Measurements from ENCODE around the gene MAB21L3. TPM values are rescaled to one million over a fixed set of nuclear protein-coding genes. Genes with fewer than 3 reads are reported as not detected.

The MAB21L3 gene
- total RNA-seq, 2 donors from 2014 or later = 0.14 TPM; not detected in 1

DNA sequence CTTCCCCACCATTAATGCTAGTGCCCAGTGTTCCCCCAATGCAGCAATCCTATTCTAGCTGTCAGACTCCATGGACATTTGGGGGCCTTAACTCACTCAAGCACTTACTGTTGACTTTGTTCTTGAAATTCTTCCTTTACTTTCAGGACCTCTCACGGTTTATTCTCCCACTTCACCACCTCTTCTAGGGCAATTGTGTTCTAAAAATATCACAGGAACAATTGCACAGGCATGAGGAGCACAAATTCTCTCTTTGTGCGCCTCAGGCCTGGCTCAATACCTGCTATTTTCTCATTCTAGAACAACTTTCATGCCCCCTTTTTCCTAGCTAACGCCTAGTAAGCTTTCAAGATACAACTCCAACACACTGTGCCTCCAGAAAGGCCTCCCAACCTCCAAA lies 7.3 kb downstream of the MAB21L3 start:
- Mint-ChIP-seq H3K36me3 (ENCODE audit: insufficient read depth in 2 of 2) (no peaks in the 10 kb centered on the region), H3K27ac (no peak overlapping the region), H3K4me3 (no peak overlapping the region), H3K9me3 (no peaks in the 10 kb centered on the region), H3K27me3 (ENCODE audit: low read depth) (peaks cover 17% of the 10 kb centered on the region), H3K4me1 (ENCODE audit: low read depth) (no peaks in the 10 kb centered on the region)
- DNase-seq (no peak), ATAC-seq (replicated peaks in 1 of 2) (no peak)

DNA sequence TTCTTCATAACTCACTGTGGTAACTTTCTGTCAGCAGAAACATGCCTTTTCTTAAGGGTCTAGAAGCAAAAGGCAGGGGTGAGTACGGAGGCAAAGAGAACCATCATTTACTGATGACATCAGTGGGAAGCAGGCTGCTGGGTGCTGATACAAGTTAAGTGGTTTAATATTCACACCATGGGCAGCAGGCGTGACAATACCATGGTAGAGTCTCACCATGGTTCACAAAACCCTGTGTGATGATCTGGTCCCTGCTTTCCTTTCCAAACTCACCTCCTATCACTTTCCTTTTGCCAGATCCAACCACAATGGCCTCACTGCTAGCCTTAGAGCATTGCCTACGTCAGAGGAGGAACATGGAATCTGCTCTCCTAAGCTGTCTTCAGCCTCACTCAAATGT lies 8.7 kb downstream of the MAB21L3 start:
- Mint-ChIP-seq H3K4me3 (no peak overlapping the region), H3K36me3 (ENCODE audit: insufficient read depth in 2 of 2) (no peaks in the 10 kb centered on the region), H3K27ac (no peak overlapping the region), H3K27me3 (ENCODE audit: low read depth) (peaks cover 31% of the 10 kb centered on the region), H3K9me3 (no peaks in the 10 kb centered on the region), H3K4me1 (ENCODE audit: low read depth) (no peaks in the 10 kb centered on the region)
- DNase-seq (no peak), ATAC-seq (replicated peaks in 1 of 2) (no peak)

DNA sequence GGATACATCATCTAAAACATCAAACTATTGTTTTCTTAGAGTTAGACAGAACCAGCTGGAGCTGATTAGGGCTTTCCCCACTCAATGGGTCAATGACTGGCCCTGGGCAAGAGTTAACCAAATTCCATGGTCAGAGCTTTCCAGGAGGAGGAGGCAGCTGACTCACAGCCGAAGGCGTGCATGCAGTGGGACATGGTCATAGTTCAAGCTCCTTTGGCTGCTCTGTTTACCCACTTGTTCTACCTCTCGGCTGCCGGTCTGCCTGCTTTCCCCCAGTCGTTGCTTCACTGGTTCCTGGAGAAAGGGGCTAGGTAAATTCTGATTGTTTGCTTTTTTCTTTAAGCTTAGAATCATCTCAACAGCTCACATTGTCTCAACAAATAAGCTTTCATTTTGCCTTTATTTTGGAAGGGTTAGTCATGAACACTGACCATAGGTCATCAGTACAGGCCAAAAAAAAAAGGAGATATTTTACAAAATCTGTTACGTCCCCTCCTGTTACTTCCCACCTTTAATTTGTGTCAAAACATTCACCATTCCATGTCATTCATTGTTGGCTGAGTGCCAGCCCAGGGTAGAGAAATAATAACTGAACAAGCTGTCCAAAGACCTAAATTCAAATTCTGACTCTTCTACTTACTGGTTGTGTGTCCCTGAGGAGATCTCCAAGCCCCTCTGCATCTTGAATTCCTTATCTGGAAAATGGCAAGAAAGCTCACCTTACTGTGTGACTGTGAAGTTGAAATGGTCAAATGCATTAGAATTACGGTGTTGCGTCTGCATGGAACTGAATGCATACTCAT lies 12.0 kb downstream of the MAB21L3 start:
- no peaks in the 10 kb centered on the region for H3K36me3 Mint-ChIP-seq (ENCODE audit: insufficient read depth in 2 of 2)
- H3K27me3 Mint-ChIP-seq (ENCODE audit: low read depth) = peaks cover 36% of the 10 kb centered on the region
- H3K27ac Mint-ChIP-seq = no peak overlapping the region
- no peaks in the 10 kb centered on the region for H3K9me3 Mint-ChIP-seq
- H3K4me3 Mint-ChIP-seq = no peak overlapping the region
- no peak for ATAC-seq (replicated peaks in 1 of 2)
- peaks cover 27% of the 10 kb centered on the region for H3K4me1 Mint-ChIP-seq (ENCODE audit: low read depth)
- no peak for DNase-seq

DNA sequence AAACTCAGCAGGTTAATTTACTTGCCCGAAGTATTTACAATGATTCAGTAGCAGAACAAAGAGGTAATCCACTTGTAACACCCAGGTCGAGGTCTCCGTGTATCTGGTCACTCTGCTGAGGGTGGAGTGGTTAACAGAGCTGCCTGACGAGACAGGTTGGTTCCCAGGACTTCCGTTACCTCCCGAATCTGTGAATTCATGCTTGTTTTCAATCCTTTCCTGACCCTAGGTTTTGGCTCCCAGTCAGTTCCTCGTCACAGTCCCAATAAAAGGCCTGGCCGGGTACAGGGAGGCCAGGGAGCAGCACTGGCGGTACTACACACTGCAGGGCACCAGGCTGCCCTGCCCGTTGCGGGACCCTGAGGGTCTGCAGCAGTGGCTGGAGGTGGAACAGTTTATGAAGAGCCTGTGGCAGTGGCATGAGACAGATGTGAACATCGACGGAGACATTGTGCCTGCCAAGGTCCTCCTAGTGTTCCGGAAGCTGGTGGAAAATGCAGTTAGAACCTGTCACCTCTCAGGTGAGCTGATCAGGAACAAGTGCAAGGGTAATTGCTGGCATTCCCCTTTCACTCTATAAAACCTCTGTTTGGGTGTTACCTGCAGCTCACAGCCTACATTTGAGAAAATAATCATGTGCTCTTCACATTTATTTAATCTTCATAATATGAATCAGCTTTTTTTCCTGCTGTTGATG lies 12.8 kb downstream of the MAB21L3 start:
- Mint-ChIP-seq H3K27me3 (ENCODE audit: low read depth) (peaks cover 36% of the 10 kb centered on the region), H3K4me3 (no peak overlapping the region), H3K4me1 (ENCODE audit: low read depth) (peaks cover 36% of the 10 kb centered on the region), H3K27ac (no peak overlapping the region), H3K9me3 (no peaks in the 10 kb centered on the region), H3K36me3 (ENCODE audit: insufficient read depth in 2 of 2) (no peaks in the 10 kb centered on the region)
- DNase-seq = no peak
- ATAC-seq (replicated peaks in 1 of 2) = no peak

DNA sequence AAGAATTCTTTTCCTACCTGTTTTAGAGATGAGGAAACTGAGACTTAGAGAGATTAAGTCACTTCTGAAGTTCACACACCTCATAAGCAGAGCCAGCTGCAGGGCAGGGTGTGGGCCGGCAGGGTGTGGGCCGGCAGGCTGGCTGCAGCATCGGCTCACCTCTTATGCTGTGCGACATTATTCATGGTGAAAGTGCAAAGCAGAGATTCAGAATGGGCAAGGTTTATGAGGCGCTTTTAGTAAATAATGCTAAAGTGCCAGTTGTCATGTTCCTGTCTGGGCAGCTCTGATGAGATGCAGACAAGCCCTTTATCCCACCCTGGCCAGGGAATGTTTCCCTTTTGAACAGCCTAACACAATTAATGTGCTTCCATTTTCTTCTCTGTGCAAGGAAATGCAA lies 14.6 kb downstream of the MAB21L3 start:
- Mint-ChIP-seq H3K36me3 (ENCODE audit: insufficient read depth in 2 of 2) (no peaks in the 10 kb centered on the region), H3K9me3 (no peaks in the 10 kb centered on the region), H3K27me3 (ENCODE audit: low read depth) (peaks cover 45% of the 10 kb centered on the region), H3K4me3 (peak overlapping the region; percentile 67 to 81), H3K27ac (peak overlapping the region; percentile 21), H3K4me1 (ENCODE audit: low read depth) (peaks cover 46% of the 10 kb centered on the region)
- DNase-seq (no peak), ATAC-seq (replicated peaks in 1 of 2) (no peak)

DNA sequence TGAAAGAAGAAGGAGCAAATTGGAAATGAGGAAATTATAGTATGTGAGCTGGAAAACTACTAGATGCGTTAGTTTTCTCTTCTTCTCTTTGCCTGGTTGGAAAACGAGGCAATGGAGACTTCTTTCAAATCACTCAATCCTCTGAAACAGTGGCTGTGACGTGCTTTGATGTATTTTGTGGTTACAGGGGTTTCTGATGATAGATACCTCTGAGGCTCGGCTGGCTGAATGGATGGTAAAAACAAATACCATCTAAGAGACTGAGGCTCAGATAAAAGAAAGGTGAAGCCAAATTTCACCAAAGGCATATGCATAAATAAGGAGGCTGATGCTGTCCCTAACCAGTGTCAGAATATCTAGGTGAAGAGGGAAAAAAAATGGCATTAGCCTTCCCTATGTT lies 15.1 kb downstream of the MAB21L3 start:
- ATAC-seq (replicated peaks in 1 of 2) = no peak
- H3K27ac Mint-ChIP-seq = peak overlapping the region; percentile 21
- peak overlapping the region; percentile 67 to 81 for H3K4me3 Mint-ChIP-seq
- H3K9me3 Mint-ChIP-seq = no peaks in the 10 kb centered on the region
- H3K27me3 Mint-ChIP-seq (ENCODE audit: low read depth) = peaks cover 45% of the 10 kb centered on the region
- peak; percentile 43 to 47 for DNase-seq
- no peaks in the 10 kb centered on the region for H3K36me3 Mint-ChIP-seq (ENCODE audit: insufficient read depth in 2 of 2)
- peaks cover 46% of the 10 kb centered on the region for H3K4me1 Mint-ChIP-seq (ENCODE audit: low read depth)

DNA sequence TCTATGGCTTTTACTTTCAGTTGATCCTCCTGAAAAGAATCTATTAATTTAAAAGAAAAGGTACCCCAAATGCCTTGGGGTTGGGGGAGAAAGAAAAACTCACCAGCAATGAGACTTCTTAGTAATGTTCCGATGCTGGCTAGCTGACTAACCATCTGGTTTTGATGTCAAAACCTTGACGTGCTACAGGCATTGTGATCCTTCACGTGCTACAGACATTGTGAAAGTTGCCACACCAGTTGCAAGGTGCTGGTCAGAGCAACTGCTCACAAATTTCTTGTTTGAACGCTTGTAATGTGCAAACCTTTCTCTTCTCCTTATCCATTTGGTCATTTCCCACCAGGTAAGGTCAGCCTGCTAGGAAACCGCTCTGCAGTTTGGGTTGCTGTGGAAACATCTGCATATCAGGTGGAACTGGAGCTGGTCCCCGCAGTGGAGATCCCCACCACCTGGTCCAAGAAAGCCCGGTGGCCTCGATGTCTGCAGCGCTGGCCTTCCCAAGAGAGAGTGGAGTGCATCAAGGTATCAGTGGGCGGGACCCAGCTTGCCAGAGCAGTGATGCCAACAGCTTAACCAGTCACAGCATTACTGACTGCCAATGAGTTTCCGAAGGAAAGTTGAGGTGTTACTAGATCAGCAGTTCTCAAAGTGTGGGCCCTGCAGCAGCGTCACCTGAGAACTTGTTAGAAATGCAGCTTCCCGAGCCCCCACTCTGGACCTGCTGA lies 16.1 kb downstream of the MAB21L3 start:
- no peak overlapping the region for H3K27ac Mint-ChIP-seq
- H3K4me1 Mint-ChIP-seq (ENCODE audit: low read depth) = peaks cover 46% of the 10 kb centered on the region

DNA sequence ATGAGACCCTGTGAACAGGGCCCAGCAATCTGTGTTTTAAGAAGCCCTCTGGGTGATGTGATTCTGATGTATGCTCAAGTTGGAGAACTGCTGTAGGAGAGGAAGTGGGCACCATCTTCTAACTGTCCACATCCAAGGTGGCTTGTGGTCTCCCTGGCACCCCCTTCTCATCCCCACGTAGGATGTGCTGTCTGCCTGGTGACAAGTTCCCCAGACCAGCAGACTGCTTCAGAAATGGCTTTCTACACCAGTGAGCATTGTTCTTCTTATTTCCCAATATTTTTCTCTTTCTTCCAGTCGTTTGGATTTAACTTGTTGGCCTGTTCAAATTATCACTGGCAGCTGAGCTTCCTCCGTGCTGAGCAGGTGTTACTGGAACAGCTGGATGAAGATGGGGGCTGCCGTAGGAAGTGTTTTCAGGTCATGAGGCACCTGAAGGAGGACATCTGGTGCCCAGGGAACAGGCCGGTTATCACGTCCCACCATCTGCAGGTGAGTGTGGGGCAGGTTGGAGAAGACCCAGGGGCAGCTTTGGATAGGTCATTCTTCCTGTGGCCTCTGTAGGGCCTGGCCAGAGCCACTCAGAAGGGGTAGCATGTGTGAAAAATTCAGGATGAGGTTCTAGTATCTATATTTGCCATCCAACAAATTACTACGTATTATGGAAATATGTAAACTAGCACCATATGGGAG lies 16.8 kb downstream of the MAB21L3 start:
- H3K4me1 Mint-ChIP-seq (ENCODE audit: low read depth) = peaks cover 46% of the 10 kb centered on the region
- H3K27ac Mint-ChIP-seq = no peak overlapping the region
- DNase-seq (peak; percentile 28 to 41), ATAC-seq (replicated peaks in 1 of 2) (peak; percentile 6 to 12)
- H3K27me3 Mint-ChIP-seq (ENCODE audit: low read depth) = peaks cover 42% of the 10 kb centered on the region
- no peaks in the 10 kb centered on the region for H3K36me3 Mint-ChIP-seq (ENCODE audit: insufficient read depth in 2 of 2)
- no peaks in the 10 kb centered on the region for H3K9me3 Mint-ChIP-seq
- H3K4me3 Mint-ChIP-seq = peak overlapping the region; percentile 67 to 81

More for the DNA sequence above, 16.1 kb downstream of the MAB21L3 start:
- peak overlapping the region; percentile 67 to 81 for H3K4me3 Mint-ChIP-seq
- peak; percentile 55 to 62 for ATAC-seq (replicated peaks in 1 of 2)
- H3K27me3 Mint-ChIP-seq (ENCODE audit: low read depth) = peaks cover 45% of the 10 kb centered on the region
- peak; percentile 45 to 65 for DNase-seq
- no peaks in the 10 kb centered on the region for H3K9me3 Mint-ChIP-seq
- no peaks in the 10 kb centered on the region for H3K36me3 Mint-ChIP-seq (ENCODE audit: insufficient read depth in 2 of 2)

DNA sequence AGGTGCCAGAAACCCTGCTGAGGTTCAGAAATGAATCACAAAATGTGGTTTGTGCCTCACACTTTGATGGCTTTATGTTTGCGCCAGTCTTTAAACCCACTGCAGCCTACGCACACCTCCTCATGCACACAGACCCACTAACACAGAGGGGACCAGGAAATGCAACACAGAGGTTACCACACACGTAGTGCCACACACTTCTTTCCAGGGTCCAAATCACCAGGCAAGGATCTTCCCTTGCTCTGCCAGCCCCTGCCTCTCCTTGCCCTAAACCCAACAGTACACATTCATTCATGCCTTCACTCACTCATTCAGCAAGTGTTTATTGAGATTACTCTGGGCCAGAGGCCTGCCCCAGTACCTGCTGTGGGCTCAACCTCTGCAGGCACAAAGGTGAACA lies 17.5 kb downstream of the MAB21L3 start:
- peak overlapping the region; percentile 59 for H3K27ac Mint-ChIP-seq
- peak; percentile 88 for ATAC-seq (replicated peaks in 1 of 2)
- peak overlapping the region; percentile 67 for H3K4me3 Mint-ChIP-seq

DNA sequence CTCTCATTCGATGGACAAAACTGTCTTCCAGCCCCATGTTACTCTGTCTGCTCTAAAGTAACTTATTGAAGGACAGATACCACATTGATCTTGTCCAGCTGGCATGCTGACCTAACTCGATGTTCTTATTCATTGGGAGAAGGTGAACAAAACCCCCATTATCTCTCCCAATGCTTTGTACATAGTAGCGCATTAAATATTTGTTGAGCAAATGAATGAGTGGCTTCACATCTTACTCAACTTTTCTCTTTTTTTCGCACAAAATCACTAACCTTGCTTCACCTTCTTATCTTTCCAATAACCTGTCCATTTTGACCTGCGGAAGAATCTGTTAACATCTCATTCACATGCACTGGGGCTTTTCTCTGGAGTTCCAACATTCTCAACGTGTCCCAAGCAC lies 18.3 kb downstream of the MAB21L3 start:
- Mint-ChIP-seq H3K27ac (peak overlapping the region; percentile 5), H3K9me3 (no peaks in the 10 kb centered on the region), H3K4me3 (peak overlapping the region in 1 of 2 donors; percentile 67), H3K4me1 (ENCODE audit: low read depth) (peaks cover 53% of the 10 kb centered on the region), H3K36me3 (ENCODE audit: insufficient read depth in 2 of 2) (no peaks in the 10 kb centered on the region), H3K27me3 (ENCODE audit: low read depth) (peaks cover 35% of the 10 kb centered on the region)
- no peak for ATAC-seq (replicated peaks in 1 of 2)
- DNase-seq = no peak

More for the DNA sequence above, 17.5 kb downstream of the MAB21L3 start:
- peaks cover 46% of the 10 kb centered on the region for H3K4me1 Mint-ChIP-seq (ENCODE audit: low read depth)
- peak; percentile 74 to 84 for DNase-seq
- H3K27me3 Mint-ChIP-seq (ENCODE audit: low read depth) = peaks cover 35% of the 10 kb centered on the region
- H3K9me3 Mint-ChIP-seq = no peaks in the 10 kb centered on the region
- H3K36me3 Mint-ChIP-seq (ENCODE audit: insufficient read depth in 2 of 2) = no peaks in the 10 kb centered on the region

DNA sequence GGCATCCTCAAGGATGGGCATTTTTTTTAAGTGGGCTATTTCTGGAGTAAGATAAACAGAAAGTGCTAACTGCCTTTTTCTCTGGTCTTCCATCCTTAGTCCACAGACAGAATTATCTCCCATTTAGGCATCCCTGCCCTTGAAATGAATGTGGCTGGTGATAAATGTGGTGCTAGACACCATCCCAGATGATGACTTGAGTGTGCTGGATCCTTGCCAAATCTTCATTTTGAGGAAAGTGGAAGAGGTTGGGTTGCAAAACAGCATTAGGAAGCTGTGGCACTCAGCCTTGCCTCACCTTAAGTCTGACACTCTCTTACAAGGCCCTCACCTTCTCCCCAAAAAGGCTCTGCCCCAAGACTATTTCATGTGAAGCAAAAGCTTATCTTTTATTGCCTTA lies 19.2 kb downstream of the MAB21L3 start:
- Mint-ChIP-seq H3K9me3 (no peaks in the 10 kb centered on the region), H3K4me3 (no peak overlapping the region), H3K27me3 (ENCODE audit: low read depth) (peaks cover 34% of the 10 kb centered on the region), H3K36me3 (ENCODE audit: insufficient read depth in 2 of 2) (no peaks in the 10 kb centered on the region), H3K4me1 (ENCODE audit: low read depth) (peaks cover 56% of the 10 kb centered on the region), H3K27ac (no peak overlapping the region)
- no peak for DNase-seq
- ATAC-seq (replicated peaks in 1 of 2) = no peak

DNA sequence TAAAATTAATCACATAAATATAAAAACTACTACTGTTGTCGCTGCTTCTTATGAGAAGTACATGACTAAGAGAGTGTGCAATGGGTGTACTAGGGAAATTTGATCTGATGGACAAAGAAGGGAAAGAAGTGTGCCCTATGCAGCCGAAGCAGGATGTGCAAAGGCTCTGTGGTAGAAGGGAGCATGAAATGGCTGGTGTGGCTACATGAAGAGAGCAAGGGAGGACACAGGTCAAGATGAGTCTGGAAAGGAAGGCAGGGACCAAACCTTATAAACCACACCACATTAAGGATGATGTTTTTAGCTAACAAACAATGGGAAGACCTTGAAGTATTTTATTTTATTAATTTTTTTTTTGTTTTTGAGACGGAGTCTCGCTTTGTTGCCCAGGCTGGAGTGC lies 20.0 kb downstream of the MAB21L3 start:
- H3K9me3 Mint-ChIP-seq = no peaks in the 10 kb centered on the region
- H3K4me1 Mint-ChIP-seq (ENCODE audit: low read depth) = peaks cover 49% of the 10 kb centered on the region
- H3K27me3 Mint-ChIP-seq (ENCODE audit: low read depth) = peaks cover 25% of the 10 kb centered on the region
- H3K4me3 Mint-ChIP-seq = no peak overlapping the region
- no peak overlapping the region for H3K27ac Mint-ChIP-seq
- ATAC-seq (replicated peaks in 1 of 2) (no peak), DNase-seq (no peak)
- no peaks in the 10 kb centered on the region for H3K36me3 Mint-ChIP-seq (ENCODE audit: insufficient read depth in 2 of 2)
